Coronary artery (tissue), 2 donors: ENCODE results near the gene IDH3G.

Experiments
- DNase-seq: peaks from one replicate; pipeline ENCODE4 v3.0.0-alpha.2; 2017; ENCODE audit warnings: low spot score
- H3K27ac ChIP-seq, 2 donors: fragments of 200-600 bp; sonication (generic); one replicate each; pipeline ENCODE4 v1.5.1; 2016 to 2019
- H3K4me3 ChIP-seq: fragments of 200-600 bp; sonication (generic); 2 replicates; pipeline ENCODE4 v1.5.1; 2016; ENCODE audit warnings: mild to moderate bottlenecking, moderate library complexity
- TF ChIP-seq, protein P1 (sequence below): fragments of 200-600 bp; sonication (generic); IDR thresholded peaks from one replicate; pipeline ENCODE4 v1.5.1; 2019; ENCODE audit warnings: antibody characterized with exemption

IDH3G gene

DNA sequence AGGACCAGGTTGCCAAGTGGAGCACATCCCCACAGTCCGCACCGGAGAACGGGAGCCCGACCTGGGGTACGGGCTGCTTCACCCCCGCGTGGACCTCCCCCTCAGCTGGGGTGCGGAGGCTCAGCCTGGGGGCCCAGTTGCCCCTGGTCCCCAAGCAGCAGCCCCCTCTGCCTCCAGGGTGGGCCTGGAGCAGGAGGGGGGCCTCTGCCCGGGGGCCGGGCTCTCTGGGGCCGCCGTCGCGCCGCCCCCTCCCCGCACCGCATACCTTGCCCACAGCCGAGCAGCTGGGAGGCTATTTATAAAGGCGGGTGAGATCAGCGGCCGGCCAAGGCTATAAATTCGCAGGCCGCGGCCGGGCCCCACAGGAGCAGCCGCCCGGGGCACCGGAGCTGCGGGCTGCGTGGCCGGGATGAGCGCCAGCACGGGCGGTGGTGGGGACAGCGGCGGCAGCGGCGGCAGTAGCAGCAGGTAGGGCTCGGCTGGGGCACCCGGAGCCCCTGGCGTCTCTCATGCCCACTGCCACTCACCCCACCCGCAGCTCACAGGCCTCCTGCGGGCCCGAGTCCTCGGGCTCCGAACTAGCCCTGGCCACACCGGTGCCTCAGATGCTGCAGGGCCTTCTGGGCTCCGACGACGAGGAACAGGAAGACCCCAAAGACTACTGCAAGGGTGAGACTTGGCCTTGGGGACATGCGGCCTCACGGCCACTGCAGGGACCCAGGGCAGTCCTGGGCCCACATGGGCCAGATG lies 13.3 kb downstream of the IDH3G start, which contains the start of gene SRPK3:
Gene SRPK3 (plus strand): TSS at position 364 of the 750 bp plus-strand sequence. CDS start 46 bp downstream, at position 410.
- TF ChIP-seq, protein P1, sequence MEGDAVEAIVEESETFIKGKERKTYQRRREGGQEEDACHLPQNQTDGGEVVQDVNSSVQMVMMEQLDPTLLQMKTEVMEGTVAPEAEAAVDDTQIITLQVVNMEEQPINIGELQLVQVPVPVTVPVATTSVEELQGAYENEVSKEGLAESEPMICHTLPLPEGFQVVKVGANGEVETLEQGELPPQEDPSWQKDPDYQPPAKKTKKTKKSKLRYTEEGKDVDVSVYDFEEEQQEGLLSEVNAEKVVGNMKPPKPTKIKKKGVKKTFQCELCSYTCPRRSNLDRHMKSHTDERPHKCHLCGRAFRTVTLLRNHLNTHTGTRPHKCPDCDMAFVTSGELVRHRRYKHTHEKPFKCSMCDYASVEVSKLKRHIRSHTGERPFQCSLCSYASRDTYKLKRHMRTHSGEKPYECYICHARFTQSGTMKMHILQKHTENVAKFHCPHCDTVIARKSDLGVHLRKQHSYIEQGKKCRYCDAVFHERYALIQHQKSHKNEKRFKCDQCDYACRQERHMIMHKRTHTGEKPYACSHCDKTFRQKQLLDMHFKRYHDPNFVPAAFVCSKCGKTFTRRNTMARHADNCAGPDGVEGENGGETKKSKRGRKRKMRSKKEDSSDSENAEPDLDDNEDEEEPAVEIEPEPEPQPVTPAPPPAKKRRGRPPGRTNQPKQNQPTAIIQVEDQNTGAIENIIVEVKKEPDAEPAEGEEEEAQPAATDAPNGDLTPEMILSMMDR = no peak
- Histone ChIP-seq H3K27ac (peak within 1 kb of the TSS; percentile 44 to 84), H3K4me3 (peak within 1 kb of the TSS; percentile 49)
- DNase-seq = no peak

DNA sequence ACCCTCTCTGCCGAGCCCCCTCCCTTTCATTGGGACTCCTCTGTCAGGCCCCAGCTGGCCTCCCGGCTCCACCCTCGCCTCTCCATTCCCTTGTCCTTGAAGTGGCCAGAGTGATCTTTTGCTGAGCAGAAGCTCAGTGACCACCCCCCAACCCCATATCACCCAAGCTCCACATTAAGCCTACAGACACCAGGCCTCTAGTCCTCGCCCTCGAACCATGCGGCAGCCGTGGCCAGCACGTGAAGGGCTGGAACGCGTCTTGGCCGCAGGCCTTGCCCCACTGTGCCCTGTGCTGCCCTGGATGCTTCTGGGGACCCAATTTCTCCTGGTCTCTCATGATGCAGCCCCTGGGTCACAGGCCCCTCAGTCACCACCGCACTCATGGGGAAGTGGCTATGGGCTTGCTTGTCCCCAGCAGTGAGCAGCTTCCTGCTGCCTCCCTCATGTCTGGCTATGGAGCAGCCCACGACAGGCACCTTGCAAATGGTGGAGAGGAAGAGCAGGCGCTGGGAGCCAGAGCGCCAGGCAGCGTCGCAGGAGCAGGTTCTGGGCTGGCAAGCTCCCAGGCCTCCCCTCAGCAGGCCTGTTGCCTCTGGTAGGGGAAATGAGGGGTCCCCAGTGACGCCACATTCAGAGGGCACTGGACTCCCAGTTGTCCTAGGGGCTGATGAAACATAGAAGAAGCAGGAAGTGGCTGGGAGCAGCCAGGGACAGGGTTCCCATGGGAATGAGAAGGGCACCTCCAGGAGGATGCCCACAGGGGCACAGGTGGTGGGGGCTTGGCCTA lies 14.1 kb downstream of the IDH3G start:
- Histone ChIP-seq H3K27ac (peak overlapping the region; percentile 44 to 84), H3K4me3 (peak overlapping the region; percentile 49)
- DNase-seq = no peak

DNA sequence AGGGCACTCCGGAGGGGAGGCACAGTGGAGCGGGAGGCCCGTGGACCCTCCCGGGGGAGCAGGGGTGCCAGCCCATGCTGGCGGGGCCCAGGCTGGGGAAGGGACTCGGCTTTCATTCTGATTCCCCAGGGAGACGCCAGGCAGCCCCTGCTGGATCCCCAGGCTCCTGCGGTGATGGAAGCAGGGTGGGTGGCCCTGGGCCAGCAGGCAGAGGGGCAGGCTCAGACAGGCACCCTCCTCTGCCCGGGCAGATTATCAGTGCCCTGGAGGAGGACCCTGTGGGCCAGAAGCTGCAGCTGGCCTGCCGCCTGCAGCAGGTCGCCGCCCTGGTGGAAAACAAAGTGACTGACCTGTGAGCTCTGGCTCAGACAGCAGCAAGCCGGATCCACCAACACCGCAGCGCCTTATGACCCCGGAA lies 15.5 kb downstream of the IDH3G start:
- DNase-seq = no peak
- H3K4me3 ChIP-seq = no peak overlapping the region
- TF ChIP-seq, protein P1 = no peak
- no peak overlapping the region for H3K27ac ChIP-seq

More for the DNA sequence above, 14.1 kb downstream of the IDH3G start:
- TF ChIP-seq, protein P1 = no peak

DNA sequence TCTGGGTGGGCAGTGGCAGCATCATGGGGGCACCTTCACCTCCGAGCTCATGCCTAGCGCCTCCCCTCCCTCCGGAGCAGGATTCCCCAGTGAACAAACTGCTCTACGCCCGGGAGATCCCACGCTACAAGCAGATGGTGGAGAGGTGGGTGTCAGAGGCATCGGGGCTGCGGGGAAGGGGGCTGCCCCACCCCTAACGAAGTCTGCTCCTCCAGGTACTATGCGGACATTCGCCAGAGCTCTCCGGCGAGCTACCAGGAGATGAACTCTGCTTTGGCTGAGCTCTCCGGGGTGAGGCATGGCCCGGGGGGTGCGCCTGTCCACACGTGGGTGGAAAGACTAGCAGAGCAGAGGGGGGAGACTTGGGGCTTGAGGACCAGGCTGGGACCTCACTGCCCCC lies 16.0 kb downstream of the IDH3G start:
- DNase-seq = no peak
- TF ChIP-seq, protein P1 = no peak
- Histone ChIP-seq H3K4me3 (no peak overlapping the region), H3K27ac (no peak overlapping the region)

GRCh38 chrX:153777261-153778090 lies 16.7 kb downstream of the IDH3G start:
- DNase-seq = no peak
- TF ChIP-seq, protein P1 = no peak
- no peak overlapping the region for H3K27ac ChIP-seq

GRCh38 chrX:153776611-153777045 lies 17.5 kb downstream of the IDH3G start:
- Histone ChIP-seq H3K4me3 (no peak overlapping the region), H3K27ac (no peak overlapping the region)
- TF ChIP-seq, protein P1 = no peak
- no peak for DNase-seq

More at GRCh38 chrX:153777261-153778090, 16.7 kb downstream of the IDH3G start:
- H3K4me3 ChIP-seq = no peak overlapping the region
